Posterior vena cava (tissue), 2 donors: ENCODE data around the gene TOMM20. TPM values are rescaled to one million over a fixed set of nuclear protein-coding genes. Genes with fewer than 3 reads are reported as not detected.
"Not testable (repeated sequence)": the region's sequence is repeated elsewhere in the genome, so short reads cannot be mapped to it uniquely, and the experiment has no call there.

Experiments
- DNase-seq: peaks from one replicate; pipeline ENCODE4 v3.0.0-alpha.2; 2020; ENCODE audit warnings: low spot score
- intact Hi-C, 2 donors: fragments of 100-400 bp; cut with DNase I; formaldehyde crosslinking; loops; one replicate each; pipeline versions ENCODE4 v1.14.1 to v1.14.2; 2022 to 2023
- total RNA-seq, 2 donors: library from RNA; stranded (reverse); fragmentation: NEBNext Ultra II Directional; extraction: Animal tissue kit (Norgen Biotek cat#: 25700); gene quantifications; one replicate each; pipeline ENCODE4 v1.2.1, GENCODE V29; 2021
- donor health status: DM: yes; HTN: yes; CAD: no.
- donor health status: DM: yes; HTN: yes; CAD: no.

The TOMM20 gene
- total RNA-seq, 2 donors from 2014 or later: 75.4 to 86.2 TPM

GRCh38 chr1:235073968-235074522 lies 54.6 kb downstream of the TOMM20 start:
- intact Hi-C loops: loop anchor here in 1 of 2 donors (10.0 kb wide), 1 partner anchor 349 kb away; no protein-coding TSS in a partner anchor
- DNase-seq: no peak

GRCh38 chr1:235073331-235073967 lies 55.2 kb downstream of the TOMM20 start:
- DNase-seq: peak; percentile 85
- intact Hi-C loops: loop anchor here in 1 of 2 donors (10.0 kb wide), 1 partner anchor 349 kb away; no protein-coding TSS in a partner anchor

- DNase-seq: not testable (repeated sequence)
- intact Hi-C loops: loop anchor here in 1 of 2 donors (10.0 kb wide), 1 partner anchor 348 kb away; no protein-coding TSS in a partner anchor
Measured at GRCh38 chr1:235072577-235072976, 56.1 kb downstream of the TOMM20 start.

- DNase-seq: no peak
- intact Hi-C loops: loop anchor here in 1 of 2 donors (10.0 kb wide), 1 partner anchor 347 kb away; no protein-coding TSS in a partner anchor
Measured at GRCh38 chr1:235072096-235072495, 56.5 kb downstream of the TOMM20 start.

GRCh38 chr1:235070819-235071218 lies 57.8 kb downstream of the TOMM20 start:
- peak; percentile 24 for DNase-seq
- intact Hi-C loops: loop anchor here in 1 of 2 donors (10.0 kb wide), 1 partner anchor 346 kb away; no protein-coding TSS in a partner anchor

- intact Hi-C loops: loop anchor here (5.0 to 10.0 kb wide), 3 partner anchors 73 to 345 kb away; no protein-coding TSS in a partner anchor
- DNase-seq: peak; percentile 92
Measured at GRCh38 chr1:235069577-235070563, 58.8 kb downstream of the TOMM20 start.

- DNase-seq: no peak
- intact Hi-C loops: loop anchor here (5.0 to 10.0 kb wide), 2 partner anchors 72 to 74 kb away; no protein-coding TSS in a partner anchor
Measured at GRCh38 chr1:235069176-235069575, 59.5 kb downstream of the TOMM20 start.

- DNase-seq: no peak
- intact Hi-C loops: loop anchor here (5.0 to 10.0 kb wide), 2 partner anchors 71 to 74 kb away; no protein-coding TSS in a partner anchor
Measured at GRCh38 chr1:235068158-235069121, 60.2 kb downstream of the TOMM20 start.

- intact Hi-C loops: loop anchor here (5.0 to 10.0 kb wide), 2 partner anchors 70 to 73 kb away; no protein-coding TSS in a partner anchor
- peak; percentile 97 for DNase-seq
Measured at GRCh38 chr1:235067396-235068157, 61.1 kb downstream of the TOMM20 start.

- intact Hi-C loops: loop anchor here in 1 of 2 donors (10.0 kb wide), 1 partner anchor 68 kb away; no protein-coding TSS in a partner anchor
- DNase-seq: peak; percentile 42
Measured at GRCh38 chr1:235063068-235063765, 65.4 kb downstream of the TOMM20 start.

GRCh38 chr1:235060607-235061470 lies 67.8 kb downstream of the TOMM20 start:
- DNase-seq: peak; percentile 72
- intact Hi-C loops: loop anchor here in 1 of 2 donors (10.0 kb wide), 1 partner anchor 66 kb away; no protein-coding TSS in a partner anchor

Other genes starting within 250 kb of the TOMM20 start
- 10 to 100 TPM; 57.7 to 61.1 TPM for gene RBM34, start 32.4 kb upstream of the TOMM20 start, total RNA-seq
- 10 to 100 TPM; 28.5 to 33.2 TPM for gene ARID4B, start 199.3 kb upstream of the TOMM20 start, total RNA-seq
- gene GGPS1, start 199.7 kb upstream of the TOMM20 start, total RNA-seq: 10 to 100 TPM; 30.8 to 36.9 TPM
- 10 to 100 TPM; 22.2 to 25.2 TPM for gene TBCE, start 238.6 kb upstream of the TOMM20 start, total RNA-seq